CD1c-positive myeloid dendritic cell (primary cell): ENCODE measurements around the gene ZNF469.

ENCODE experiments used
- DNase-seq: peaks from one replicate; pipeline ENCODE4 v3.0.0-alpha.2; 2016; ENCODE audit errors: extremely low spot score

ZNF469 gene

GRCh38 chr16:88392616-88393015 lies 9.9 kb downstream of the ZNF469 start:
- DNase-seq = no peak

- no peak for DNase-seq
Observed at GRCh38 chr16:88393034-88393433, 10.3 kb downstream of the ZNF469 start.

DNA sequence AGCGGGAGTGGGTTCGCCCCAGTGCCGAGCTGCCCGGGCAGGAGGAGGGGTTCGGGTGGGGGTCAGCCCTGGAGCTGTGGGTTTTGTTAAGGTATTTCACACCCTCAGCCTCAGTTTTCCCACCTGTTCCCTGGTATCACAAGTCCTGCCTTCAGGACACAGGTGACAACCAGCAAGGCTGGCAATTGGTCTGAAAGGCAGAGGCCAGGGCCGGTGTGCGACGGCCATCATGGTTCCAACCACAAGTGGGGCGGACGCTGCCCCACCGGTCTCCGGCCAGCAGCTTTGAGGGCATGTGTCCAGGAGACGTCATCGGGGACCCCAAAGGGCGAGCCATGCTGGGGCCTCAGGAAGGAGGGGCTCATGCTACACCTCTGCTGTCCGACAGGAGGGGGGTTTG lies 10.8 kb downstream of the ZNF469 start:
- DNase-seq = no peak

- no peak for DNase-seq
Observed at GRCh38 chr16:88394426-88394825, 11.7 kb downstream of the ZNF469 start.

GRCh38 chr16:88395669-88396584 lies 13.2 kb downstream of the ZNF469 start:
- DNase-seq = no peak

GRCh38 chr16:88398170-88398873 lies 15.6 kb downstream of the ZNF469 start:
- no peak for DNase-seq

GRCh38 chr16:88398874-88399178 lies 16.1 kb downstream of the ZNF469 start:
- no peak for DNase-seq

DNA sequence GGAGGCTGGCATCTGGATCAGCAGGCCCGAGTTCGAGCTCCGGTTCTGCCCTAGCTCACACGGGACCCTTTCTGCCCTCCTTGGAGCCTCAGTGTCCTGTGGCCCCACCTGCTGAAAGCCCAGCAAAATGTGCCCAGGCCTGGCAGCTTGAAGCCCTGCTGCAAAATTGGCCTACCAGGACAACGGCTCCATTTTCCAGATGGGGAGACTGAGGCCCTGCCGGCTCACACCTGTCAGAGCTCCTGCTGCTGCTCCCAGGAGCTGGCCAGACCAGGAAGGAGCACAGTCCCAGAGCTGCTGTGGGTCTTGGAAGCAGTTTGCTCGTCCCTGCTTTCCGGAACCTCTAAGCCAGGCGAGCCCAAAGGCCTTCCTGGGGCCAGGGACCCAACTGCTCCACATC lies 17.4 kb downstream of the ZNF469 start:
- no peak for DNase-seq

GRCh38 chr16:88401604-88402246 lies 19.0 kb downstream of the ZNF469 start:
- no peak for DNase-seq

DNA sequence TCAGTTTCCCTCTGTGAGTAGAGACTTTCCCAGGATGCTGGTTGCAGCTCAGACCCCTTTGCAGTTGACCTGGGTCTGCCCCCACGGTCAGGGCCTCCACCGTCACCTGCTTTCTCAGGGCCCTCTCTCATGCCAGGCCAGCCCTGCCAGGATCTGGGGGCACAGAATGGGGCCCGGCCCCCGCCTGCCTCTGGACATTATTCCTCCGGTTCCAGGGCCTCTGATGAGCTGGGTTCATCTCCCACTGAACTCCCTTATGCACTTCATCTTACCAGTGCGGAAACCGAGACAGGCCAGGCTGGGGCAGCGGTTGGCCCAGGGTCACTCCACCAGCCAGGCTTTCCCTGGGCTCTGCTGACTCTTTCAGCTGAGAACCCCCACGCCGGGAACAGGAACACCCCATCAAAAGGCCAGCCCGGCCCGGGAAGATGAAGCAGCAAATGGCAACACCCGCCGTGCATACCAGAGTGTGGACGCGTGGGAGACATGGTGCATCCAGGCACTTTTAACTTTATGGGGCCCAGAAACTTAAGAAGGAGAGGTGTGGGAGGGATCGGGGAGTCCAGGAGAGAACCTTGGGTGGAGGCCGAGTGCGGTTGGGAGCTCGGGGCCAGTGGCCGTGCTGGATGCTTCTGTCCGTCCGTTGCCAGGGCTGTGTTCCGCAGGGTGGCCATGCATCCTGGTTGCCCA lies 19.9 kb downstream of the ZNF469 start:
- no peak for DNase-seq

GRCh38 chr16:88403794-88404581 lies 21.2 kb downstream of the ZNF469 start:
- no peak for DNase-seq

DNA sequence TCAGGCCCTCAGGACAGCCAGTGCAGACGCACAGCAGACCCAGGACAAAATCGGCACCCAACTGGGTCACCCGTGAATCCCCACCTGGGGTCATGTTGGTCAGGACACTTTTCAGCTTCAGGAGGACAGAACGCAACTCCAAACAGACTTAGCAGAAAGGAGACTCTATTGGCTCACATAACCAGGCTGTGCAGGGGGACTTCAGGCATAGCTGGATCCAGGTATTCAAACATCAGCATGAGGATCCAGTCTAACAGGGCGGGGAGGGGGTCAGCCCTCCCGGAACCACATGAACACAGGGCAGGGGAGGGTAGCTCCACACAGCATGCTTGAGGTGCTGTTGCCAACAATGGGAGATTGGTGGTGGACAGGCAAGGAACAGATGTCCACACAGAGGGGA lies 22.0 kb downstream of the ZNF469 start:
- DNase-seq = no peak

GRCh38 chr16:88405216-88406060 lies 22.7 kb downstream of the ZNF469 start:
- no peak for DNase-seq

- DNase-seq = no peak
Observed at GRCh38 chr16:88406096-88407041, 23.6 kb downstream of the ZNF469 start.

- no peak for DNase-seq
Observed at GRCh38 chr16:88407042-88407420, 24.3 kb downstream of the ZNF469 start.

GRCh38 chr16:88407807-88408206 lies 25.0 kb downstream of the ZNF469 start:
- DNase-seq = peak; percentile 46

DNA sequence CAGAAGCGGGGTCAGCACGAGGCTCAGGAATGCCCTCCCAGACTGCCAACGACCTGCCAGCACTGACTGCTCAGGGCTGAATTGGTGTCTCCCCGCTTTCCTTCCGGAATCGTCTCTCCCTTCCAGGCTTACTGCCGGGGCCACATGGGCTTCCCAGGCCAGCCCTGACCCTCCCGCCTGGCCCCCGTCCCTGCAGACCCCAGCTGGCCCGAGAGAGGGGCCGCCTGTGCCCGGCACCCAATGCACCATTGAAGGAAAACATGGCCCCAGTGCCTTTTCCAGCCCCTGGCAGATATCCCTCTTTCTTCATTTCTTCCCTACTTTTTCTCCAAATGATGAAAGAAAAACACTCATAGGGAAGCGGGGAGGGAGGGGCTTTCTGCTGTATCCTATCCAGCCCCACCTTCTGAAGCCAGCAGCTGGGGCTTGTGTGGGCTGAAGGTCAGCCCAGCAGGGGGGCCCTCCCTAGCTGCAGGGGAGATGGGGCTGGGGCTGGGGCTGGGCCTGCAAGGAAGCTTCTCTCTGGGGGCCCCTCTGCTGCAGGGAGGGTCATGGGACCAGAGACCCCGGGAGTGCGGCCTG lies 25.9 kb downstream of the ZNF469 start:
- no peak for DNase-seq

GRCh38 chr16:88409296-88410065 lies 26.7 kb downstream of the ZNF469 start:
- no peak for DNase-seq
